Astrocyte of the spinal cord (primary cell): ENCODE measurements around the gene ERCC2.

Experiments
- DNase-seq: peaks from one replicate; pipeline ENCODE4 v3.0.0; 2011; ENCODE audit warnings: low read depth, low spot score
- H3K4me3 ChIP-seq: 2 replicates; pipeline ENCODE4 v1.5.1; 2011; ENCODE audit warnings: low read depth, mild to moderate bottlenecking, low read length, moderate library complexity
- in situ Hi-C: cut with HindIII; loops from 2 replicates; pipeline ENCODE4 v1.10.0; 2017; ENCODE audit warnings: low sequenced_read_pairs
- TF ChIP-seq, protein P1 (sequence below): IDR thresholded peaks from 2 replicates; pipeline ENCODE4 v1.5.1; 2012; ENCODE audit warnings: low read depth, mild to moderate bottlenecking, low read length, inconsistent platforms

Gene ERCC2

DNA sequence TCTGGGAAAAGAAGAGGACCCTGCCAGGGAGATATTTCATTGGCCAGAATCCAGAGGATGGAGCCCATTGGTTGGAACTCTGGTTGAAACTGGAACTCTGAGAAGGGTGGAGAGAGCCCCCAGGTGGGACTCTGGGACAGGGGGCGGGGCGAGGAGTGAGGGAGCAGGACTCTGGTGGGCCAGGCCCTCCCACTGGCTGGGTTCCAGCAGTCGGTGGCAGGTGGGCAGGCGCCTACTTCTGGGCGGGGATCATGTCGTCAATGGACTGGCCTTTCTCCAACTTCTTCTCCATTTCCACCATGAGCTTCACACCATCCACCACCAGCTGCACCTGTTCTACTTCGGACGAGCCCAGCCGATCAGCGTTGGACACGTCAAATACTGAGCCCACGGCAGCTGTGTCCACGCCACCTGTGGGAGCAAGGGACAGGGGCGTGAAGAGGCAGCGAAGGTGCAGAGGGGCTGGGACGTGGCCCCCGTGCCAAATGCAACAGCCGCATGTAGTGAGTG, 63.8 kb downstream of the ERCC2 start:
- DNase-seq = no peak
- in situ Hi-C loops = no loop called here
- H3K4me3 ChIP-seq = no peak overlapping the region
- TF ChIP-seq, protein P1, sequence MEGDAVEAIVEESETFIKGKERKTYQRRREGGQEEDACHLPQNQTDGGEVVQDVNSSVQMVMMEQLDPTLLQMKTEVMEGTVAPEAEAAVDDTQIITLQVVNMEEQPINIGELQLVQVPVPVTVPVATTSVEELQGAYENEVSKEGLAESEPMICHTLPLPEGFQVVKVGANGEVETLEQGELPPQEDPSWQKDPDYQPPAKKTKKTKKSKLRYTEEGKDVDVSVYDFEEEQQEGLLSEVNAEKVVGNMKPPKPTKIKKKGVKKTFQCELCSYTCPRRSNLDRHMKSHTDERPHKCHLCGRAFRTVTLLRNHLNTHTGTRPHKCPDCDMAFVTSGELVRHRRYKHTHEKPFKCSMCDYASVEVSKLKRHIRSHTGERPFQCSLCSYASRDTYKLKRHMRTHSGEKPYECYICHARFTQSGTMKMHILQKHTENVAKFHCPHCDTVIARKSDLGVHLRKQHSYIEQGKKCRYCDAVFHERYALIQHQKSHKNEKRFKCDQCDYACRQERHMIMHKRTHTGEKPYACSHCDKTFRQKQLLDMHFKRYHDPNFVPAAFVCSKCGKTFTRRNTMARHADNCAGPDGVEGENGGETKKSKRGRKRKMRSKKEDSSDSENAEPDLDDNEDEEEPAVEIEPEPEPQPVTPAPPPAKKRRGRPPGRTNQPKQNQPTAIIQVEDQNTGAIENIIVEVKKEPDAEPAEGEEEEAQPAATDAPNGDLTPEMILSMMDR = no peak

DNA sequence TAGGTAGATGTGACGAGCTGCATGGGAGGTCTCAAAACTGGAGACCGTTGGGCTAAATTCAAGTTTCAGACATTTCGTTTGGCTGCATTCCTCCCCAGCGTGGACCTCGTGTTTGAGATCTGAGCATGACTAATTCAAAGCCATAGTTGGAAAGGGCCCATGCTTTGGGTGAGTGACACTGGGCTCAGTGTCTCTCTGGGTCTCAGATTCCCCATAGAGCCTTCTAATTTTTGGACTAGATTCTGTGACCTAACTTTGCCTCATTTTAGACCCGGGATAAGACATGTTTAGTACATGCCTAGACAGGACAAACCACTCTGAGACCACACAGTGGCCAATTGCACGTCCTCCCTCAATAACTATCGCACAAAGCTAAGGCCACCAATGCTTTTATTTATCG, 64.3 kb downstream of the ERCC2 start:
- DNase-seq = no peak
- TF ChIP-seq, protein P1 = no peak
- no peak overlapping the region for H3K4me3 ChIP-seq
- in situ Hi-C loops = no loop called here

- H3K4me3 ChIP-seq = no peak overlapping the region
- in situ Hi-C loops = no loop called here
- TF ChIP-seq, protein P1 = no peak
- no peak for DNase-seq
Measured at GRCh38 chr19:45305421-45305820, 65.0 kb downstream of the ERCC2 start.

DNA sequence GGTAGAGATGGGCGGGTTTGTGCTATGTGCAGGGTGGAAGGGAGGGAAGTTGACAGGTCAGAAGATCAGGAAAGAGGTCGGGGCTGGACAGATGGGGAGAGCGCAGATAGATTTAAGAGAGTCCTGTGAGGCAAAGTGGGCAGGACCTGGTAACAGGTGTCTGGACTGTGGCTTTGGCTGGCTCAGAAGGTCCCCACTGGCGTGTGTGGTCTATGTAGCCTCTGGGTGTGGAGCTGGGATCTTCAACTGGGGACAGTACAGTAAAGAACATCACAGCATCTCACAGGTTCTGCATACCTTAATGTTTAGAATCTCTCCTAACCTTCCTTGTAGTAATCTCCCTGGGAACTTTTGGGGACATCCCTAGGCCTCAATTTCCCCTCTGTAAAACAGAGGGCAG, 65.4 kb downstream of the ERCC2 start:
- in situ Hi-C loops = no loop called here
- H3K4me3 ChIP-seq = no peak overlapping the region
- TF ChIP-seq, protein P1 = no peak
- no peak for DNase-seq

- in situ Hi-C loops = no loop called here
- H3K4me3 ChIP-seq = no peak overlapping the region
Measured at GRCh38 chr19:45304141-45304926, 66.0 kb downstream of the ERCC2 start.

DNA sequence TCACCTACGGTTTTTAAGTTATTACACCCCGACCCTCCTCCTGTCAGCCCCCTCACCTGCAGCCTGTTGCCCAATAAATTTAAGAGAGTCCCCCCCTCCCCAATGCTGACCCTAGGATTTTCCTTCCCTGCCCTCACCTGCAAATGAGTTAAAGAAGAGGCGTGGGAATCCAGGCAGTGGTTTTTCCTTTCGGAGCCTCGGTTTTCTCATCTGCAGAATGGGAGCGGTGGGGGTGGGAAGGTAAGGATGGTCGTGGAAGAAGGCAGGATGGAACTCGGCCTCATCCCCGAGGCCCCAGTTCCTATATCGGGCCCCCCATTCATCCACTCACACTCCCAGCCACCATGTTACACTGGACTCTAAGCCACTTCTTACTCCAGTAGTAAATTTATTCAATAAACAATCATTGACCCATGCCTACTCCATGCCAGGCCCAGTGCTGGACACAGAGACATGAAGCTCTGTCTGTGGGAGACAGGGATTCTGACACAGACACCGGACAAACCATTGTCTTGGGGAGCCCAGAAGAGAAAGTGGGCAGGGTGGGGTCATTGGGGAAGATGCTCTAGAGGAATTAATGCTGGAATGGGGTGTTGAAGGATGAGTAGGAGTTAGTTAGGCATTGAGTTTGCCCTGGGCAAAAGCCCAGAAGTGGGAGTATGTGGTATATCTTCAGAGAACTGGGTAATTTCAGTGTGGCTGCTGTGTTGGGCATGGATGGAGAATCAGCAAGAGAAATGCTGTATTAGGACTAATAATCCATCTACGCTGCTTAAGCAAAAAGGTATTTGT, 66.9 kb downstream of the ERCC2 start:
- in situ Hi-C loops = no loop called here
- no peak for DNase-seq
- H3K4me3 ChIP-seq = no peak overlapping the region

More at GRCh38 chr19:45304141-45304926, 66.0 kb downstream of the ERCC2 start:
- TF ChIP-seq, protein P1 = no peak
- DNase-seq = no peak

More for the DNA sequence above, 66.9 kb downstream of the ERCC2 start:
- TF ChIP-seq, protein P1 = no peak
